SHP77 (cell line): ENCODE data around the gene SMYD1.

Experiments used
- DNase-seq, 2 experiments: peaks; one replicate each; lab custom pipeline; 2025; lab: John Stamatoyannopoulos, UW

The SMYD1 gene

DNA sequence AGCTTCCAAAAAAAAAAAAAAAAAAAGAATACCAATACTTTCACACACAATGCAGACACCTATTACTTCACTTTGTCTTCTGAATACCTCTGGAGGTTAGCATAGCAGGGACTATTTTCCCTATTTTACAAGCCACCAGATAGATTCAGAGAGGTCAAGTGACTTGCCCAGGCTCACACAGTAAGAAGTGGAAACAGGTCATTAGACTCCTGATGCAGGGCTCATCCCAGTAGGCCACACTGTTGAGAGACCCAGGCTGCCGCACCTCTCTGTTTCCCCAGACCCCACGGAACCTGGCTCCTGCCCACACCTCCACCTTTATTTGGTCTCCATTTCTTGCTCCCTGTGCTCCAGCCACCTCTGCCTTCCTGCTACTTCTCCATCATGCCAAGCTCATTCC lies 19.4 kb downstream of the SMYD1 start:
- DNase-seq: no peak

DNA sequence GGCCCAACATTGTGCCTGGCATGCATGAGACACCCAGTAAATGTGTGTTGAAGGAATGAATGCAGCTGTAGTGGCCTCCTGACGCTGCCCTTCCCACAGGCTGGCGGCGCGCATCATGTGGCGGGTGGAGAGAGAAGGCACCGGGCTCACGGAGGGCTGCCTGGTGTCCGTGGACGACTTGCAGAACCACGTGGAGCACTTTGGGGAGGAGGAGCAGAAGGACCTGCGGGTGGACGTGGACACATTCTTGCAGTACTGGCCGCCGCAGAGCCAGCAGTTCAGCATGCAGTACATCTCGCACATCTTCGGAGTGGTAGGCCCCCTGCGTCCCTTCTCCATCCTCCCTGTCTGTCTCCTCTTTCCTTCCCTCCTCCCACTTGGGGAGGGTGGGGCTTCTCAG lies 20.1 kb downstream of the SMYD1 start:
- no peak for DNase-seq

DNA sequence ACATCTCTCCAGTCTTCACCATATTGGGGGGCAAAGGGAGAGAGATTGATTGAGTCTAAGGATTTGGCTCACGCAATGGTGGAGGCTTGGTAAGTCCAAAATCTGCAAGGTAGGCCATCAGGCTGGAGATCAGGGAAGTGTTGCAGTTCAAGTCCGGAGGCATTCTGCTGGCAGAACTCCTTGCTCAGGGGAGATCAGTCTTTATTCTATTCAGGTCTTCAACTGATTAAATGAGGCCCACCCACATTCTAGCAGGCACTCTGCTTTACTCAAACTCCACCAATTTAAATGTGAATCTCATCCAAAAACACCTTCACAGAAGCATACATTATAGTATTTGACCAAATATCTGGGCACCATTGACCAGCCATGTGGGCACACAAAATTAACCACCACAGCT lies 21.4 kb downstream of the SMYD1 start:
- DNase-seq: no peak

DNA sequence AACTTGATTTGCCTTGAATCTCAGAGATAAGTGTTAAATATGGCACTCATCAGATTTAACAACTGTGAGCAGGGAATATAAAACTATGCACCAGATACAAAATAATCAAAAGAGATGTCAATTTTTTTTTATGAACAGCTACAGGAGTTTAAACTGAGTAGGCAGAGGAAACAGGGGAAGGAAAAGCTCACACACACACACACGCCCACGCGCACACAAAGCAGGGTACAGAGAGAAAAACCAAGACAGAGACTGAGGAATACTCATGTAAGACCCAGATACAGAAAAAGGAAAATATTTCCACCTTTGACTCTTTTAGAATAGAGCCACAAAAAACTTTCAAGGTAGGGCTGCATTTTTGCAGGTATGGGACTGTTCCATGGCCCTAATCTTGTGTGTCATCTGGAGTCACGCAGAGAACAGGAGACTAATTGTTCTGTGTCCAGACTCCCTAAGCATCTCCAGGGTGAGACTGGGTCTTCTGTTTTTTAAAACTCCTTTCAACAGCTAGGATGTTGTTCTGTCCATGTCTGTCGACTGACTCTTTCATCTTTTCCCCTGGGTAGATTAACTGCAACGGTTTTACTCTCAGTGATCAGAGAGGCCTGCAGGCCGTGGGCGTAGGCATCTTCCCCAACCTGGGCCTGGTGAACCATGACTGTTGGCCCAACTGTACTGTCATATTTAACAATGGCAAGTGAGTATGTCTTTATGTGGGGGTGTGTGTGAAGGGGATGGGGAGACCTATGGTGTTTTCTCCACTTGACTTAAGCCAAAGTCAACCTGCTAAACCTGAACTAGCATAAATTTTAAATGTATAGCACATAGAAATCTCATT lies 23.0 kb downstream of the SMYD1 start:
- DNase-seq: no peak

DNA sequence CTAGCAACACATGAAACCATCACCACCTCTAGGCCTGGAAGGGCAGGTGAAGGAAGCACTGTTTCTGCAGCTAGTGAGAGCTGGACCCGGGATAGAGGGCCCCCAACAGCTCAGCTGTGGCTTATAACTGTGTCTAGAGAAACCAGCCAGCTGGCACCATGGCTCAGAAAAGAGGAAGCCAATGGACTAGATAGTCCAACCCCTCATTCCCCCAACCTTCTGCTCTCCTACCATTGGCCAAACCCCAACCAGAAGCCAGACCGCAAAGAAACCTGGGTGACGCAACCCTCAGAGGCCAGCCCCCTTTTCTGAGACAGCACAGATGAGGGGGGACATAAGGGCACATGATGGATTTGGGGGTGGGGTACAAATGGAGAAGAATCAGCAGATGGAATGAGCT lies 24.3 kb downstream of the SMYD1 start:
- DNase-seq: no peak

DNA sequence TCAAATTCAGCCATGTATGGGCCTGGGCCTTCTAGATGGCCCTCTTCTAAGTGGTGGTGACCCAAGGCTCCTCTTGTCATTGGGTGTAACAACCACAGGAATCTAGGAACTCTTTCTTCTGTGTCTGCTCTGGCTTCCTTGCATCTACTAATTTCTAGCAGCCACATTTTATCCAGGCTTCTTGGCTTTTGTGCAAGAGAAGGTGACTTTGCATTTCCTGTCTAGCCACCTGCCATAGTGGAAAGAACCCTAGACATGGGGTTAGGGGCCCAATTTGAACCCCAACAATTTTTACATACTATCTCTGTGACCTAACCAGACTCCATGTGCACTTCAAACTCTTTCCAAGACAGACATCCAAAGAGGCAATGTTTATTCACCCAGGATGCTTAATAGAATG lies 25.1 kb downstream of the SMYD1 start:
- DNase-seq: no peak

DNA sequence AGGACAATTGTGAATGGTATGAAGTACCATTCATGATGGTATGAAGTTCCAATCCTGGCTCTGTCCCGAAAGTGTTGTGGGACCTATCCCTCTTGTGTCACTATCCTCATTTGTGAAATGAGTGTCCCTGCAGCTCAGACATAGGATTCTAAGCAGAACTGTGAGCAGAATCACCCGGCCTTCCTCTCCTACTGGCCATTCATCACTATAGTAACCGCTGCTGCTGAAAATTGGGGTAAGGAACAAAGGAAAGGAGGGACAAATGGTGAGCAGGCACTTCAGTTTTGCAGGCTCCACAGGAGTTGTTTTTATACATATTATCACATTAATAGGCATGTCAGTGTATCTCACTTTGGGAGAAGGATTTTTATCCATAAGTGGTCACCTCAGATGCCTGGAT lies 27.4 kb downstream of the SMYD1 start:
- DNase-seq: no peak

DNA sequence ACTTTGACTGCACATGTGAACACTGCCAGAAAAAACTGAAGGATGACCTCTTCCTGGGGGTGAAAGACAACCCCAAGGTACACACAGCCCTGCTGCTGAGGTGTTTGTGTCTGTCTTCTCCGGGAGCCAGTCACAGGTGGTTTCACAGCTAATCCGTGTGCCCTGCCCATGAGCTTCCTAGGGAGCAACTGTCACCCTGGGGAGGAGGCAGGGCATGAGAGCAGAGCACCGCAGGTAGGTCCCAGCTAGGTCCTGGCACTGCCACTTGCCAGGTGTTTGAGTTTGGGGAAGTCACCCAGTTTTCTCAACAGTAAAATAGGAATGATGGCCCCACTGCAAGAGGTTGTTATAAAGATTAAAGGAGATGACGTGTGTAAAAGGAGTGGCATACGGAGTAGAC lies 29.1 kb downstream of the SMYD1 start:
- no peak for DNase-seq

DNA sequence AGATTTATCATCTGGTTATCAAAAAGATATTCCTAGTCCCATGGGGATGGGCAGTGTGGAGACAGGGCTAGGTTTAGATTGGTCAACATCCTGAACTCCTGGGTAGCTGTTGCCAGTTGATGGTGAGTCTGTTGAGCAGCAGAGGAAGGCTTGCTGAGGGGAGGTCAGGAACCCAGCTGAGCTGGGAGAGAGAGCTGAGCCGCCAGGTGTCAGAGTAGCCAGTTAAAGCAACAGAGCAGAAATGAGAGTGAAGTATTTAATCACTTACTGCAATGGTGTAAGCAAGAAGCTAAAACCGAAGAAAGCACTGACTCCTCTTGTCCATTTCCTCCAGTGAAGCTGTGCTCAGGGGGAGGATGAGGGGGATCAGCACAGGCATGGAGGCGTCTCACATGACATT lies 29.6 kb downstream of the SMYD1 start:
- DNase-seq: no peak

DNA sequence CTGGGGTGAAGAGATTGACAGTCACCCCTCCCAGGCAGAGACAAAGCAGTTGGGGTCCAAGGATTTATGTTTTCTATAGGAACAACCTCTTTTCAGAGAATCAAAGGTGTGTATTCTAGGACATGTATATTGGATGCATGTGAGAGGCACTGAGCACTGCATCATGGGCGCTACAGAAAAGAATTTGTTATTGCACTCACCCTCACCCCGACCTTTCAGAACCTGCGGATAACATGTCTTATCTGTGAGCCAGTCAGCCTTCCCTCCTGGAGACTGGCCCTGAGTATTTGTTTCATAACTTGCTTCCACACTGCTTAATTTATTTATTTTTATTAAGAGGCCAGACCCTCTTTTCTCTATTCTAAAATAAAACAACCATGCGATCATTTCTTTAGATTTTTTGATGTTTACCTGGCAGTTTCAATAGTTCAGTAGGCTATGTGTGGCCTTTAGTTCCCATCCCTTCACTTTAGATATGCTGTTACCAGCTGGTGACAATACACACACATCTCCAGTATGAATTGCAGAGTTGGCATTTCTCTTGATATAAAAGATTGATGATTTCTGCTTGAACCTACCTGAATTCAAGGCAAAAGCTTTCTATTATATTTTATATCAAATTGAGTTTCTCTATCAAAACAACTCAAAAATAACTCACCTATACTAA lies 30.4 kb downstream of the SMYD1 start:
- DNase-seq: no peak

DNA sequence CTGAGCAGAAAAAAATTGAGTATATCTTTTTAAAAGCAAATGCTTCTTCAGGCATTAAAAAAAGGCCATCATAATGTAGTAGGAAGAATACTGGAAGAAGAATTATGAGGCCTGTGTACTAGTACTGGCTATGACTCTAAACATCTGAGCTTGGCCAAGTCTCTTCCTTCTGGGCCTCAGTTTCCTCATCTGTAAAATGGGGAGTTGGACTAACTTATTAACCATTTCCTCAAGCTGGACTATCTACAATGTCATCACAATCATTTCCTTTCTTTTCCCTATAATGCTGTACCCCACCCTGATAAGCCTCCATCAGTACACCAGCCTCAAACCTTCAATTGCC lies 30.9 kb downstream of the SMYD1 start:
- DNase-seq: no peak

DNA sequence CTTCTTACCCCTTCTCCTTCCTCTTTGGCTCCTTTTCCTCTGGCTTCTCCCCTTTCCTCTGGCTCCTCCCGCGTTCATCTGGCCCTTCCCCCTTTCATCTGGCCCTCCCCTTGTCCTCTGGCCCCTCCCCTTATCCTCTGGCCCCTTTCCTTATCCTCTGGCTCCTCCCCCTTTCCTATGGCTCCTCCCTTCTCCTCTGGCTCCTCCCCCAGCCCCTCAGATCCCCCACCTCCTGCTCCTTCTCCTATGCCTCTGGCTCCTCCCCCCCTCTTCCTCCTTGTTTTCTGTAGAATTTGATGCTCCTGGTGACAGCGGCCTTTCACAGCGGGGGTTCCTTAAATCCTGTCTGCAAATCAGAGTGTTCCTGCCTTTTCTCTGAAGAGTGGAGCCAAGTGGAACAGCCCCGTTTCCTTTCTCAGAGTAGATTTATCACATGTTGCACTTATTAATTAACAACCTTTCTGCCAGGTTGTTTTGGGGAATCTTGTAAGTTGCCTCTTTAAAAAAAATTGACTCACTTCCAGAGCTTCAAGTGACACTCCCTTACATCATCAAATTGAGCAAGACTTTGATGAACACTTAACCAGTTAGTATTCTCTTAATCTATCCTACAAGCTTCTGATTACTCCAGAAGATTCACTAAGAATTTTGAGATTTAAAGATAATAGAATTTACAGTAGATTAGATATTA lies 32.3 kb downstream of the SMYD1 start:
- no peak for DNase-seq

DNA sequence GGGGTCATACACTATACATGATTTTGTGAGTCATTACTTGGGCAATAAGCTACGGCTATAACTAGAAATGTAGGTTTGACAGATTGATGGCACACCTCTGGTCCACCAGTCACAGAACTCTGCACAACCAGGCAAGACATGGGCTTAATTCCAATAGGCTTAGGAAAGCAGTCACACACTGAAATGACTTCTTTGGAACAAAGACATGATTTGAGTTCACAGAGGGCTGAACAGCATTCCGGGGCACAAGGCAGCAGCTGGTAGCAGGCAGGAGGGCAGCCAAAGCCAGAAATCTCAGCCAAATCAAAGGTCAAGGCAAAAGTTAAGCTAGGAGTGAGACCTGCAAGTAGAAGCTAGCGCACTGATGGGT lies 32.8 kb downstream of the SMYD1 start:
- DNase-seq: no peak

DNA sequence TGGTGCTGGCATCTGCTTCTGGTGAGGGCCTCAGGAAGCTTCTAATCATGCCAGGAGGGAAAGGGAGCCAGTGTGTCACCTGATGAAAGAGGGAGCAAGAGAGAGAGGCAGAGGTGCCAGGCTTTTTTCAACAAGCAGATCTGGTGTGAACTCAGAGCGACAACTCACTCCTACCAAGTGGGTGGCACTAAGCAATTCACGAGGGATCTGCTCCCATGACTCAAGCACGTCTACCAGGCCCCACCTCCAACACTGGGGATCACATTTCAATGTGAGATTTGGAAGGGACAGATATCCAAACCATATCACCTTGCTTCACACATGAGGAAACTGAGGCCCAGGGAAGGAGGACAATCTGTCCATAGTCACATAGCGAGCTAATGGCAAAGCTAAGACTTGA lies 41.2 kb downstream of the SMYD1 start:
- no peak for DNase-seq

DNA sequence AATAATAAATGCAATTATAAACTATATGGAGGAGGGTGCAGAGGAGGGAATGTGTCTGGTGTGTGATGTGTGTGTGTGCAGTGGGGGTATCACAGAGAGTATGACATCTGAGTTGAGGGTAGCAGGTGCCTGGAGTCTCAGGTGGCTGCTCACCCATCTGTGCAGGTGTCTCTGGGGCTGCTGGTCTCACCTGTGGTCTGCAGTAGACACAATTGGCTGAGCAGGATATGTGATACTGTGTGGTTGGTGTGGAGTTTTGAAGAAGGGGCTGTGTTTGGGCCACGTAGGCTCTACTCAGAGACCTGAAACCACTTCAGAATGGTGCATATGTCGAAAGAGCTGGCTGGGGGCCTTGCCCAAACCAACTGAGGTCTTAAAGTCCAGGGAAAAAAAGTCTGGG lies 43.2 kb downstream of the SMYD1 start:
- DNase-seq: no peak

DNA sequence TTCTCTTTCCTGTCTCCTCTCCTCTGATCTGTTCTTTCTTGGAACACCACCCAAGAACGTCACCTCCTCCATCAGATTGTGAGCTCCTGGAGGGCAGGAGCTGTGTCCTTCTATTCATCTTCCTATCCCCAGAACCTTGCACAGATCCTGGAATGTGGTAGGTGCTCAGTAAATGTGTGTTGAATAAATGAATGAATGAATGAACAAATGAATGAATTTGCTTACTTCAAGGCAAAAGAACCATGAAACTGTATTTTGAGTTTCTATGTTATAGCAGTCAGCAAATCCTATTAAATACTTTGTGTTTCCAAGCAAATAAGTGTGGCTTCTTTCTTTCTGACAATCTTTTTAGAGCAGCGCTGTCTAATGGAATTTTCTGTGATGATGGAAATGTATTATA lies 45.4 kb downstream of the SMYD1 start:
- no peak for DNase-seq

DNA sequence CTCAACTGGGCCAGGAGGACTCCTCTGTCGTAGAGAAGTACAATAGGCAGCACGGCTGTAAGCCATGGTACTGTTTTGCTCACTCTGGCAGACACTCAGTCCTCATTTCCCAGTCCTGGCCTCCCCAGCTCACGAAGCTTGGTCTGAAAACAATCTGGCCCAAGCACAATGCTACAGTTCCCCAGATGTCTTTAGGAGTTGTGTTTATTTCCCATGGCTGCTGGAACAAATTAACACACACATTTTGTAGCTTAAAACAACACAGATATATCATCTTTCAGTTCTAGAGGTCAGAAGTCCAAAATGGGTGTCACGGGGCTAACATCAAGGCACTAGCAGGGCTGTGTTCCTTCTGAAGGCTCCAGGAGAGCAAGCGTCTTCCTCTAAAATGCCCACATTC lies 47.3 kb downstream of the SMYD1 start:
- no peak for DNase-seq

DNA sequence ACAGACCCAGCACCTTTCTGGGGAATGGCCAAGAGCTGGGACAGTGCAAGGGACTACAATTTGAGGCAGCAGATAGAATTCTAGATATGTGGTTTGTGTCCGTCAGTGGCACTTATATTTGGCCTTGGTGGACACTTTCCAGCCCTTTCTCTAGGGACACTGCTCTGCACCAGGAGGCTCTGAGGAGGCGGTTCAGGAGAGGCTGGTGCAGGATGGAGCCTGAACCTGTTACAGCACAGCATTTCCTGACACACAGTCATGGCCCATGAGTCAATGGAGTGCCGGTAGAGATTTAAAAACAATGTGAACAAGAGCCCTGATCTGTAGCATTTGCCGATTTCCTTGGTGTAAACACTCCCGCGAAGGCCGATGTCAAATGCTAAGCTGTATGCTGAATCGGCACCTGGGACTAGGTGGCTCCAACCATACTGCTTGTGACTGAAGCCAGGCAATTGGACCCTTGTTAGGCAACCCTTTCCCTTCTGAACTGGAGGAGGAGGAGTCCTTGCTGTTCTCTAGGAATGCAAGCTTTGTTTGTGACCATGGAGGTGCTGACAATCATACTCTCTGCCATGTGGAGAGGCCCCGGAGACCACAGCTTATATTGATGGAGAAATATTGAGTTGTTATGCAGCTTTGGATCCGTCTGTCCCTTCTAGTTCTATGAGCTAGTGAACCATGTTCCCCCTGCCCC lies 48.3 kb downstream of the SMYD1 start:
- no peak for DNase-seq

DNA sequence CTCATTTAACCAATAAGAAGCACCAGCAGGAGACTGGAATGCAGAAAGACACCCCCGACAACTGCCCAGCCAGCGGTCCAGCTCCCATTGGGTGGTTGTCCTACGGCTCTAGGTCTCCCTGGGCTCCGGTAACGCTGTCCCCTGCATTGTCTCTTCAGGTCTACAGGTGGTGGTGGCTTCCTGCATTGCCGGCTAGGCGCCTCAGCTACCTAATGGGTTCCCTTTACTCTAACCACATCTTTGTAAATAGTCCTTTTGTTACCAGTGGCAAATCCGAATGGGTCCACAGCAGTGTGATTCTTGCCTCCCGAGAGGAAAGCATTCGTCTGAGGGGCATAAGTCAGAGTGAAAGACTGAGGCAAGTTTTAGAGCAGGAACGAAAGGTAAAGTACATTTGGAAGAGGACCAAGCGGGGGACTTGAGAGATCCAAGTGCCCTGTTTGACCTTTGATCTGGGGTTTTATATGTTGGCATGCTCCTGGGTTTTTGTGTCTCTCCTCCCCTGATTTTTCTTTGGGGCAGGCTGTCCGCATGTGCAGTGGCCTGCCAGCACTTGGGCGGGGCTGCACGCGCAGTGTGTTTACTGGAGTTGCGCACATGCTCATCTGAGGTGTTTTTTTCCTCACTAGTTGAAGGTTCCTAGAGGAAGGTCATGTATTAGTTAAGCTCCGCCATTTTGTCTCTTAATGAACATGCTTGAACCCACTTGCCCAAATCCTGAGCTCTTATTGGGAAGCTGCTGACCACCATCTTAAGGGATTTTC lies 49.2 kb downstream of the SMYD1 start:
- no peak for DNase-seq

DNA sequence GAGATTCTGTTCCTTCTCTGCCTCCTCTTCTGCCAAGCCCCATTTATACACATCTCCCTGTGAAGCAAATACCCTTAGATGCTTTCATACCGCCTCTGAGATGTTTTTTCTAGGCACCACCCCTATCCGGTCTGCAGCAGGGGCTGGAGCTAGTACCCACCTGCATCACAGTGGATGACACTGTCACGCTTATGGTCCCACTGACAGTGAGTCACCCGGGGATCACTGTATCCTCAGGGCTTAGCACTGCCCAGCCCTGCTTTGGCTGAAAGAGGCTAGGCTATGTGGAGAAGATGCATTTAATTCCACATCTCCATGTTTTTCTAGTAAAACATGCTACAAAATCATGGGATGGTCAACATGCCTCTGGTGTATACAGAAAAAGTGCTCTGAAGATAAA lies 50.3 kb downstream of the SMYD1 start:
- no peak for DNase-seq

DNA sequence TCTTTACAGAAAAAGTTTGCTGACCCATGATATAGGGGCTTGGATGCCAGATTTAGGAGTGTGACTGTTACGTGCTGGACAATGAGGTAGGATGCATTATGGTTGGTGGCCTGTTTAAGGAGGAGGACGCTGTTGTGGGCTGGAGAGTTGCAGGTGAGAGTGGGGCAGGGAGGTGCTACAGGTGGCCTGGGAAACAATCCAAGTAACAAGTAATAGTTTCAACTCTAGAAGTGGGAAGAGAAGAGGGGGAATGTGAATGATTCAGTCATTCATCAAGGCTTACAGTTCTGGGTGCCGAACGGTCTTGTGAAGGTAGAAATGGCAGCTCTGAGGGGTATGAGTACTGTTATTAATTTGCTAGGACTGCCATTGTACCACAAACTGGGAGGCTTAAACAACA lies 54.1 kb downstream of the SMYD1 start:
- DNase-seq: no peak
